SU-DHL-6 (cell line): ENCODE measurements around the gene ERMP1.

Experiments used
- H2AFZ ChIP-seq: fragments of 200-600 bp; sonication (generic); 2 replicates; pipeline ENCODE4 v1.6.1; 2014; ENCODE audit warnings: low read depth, mild to moderate bottlenecking, moderate library complexity, mixed read lengths, antibody characterized with exemption, low read length; ENCODE audit not compliant: severe bottlenecking
- H3F3A ChIP-seq: fragments of 200-600 bp; shearing (Covaris generic); 2 replicates; pipeline ENCODE4 v1.6.0; 2016; ENCODE audit warnings: antibody characterized with exemption, mild to moderate bottlenecking; ENCODE audit not compliant: insufficient read depth
- H3K27ac ChIP-seq: fragments of 200-600 bp; sonication (generic); 2 replicates; pipeline ENCODE4 v1.5.1; 2016; ENCODE audit warnings: low read depth, mild to moderate bottlenecking, low read length, moderate library complexity, mixed read lengths
- H3K27me3 ChIP-seq: fragments of 200-600 bp; sonication (generic), shearing (Covaris generic); 2 replicates; pipeline ENCODE4 v1.6.0; 2014; ENCODE audit warnings: mild to moderate bottlenecking, low read length
- H3K36me3 ChIP-seq: fragments of 200-600 bp; sonication (generic); 2 replicates; pipeline ENCODE4 v1.6.1; 2014; ENCODE audit warnings: mild to moderate bottlenecking, low read length, mixed read lengths
- H3K4me2 ChIP-seq: fragments of 300-600, 200-600 bp; shearing (Covaris generic), sonication (generic); 2 replicates; pipeline ENCODE4 v1.6.0; 2014; ENCODE audit warnings: low read length, low read depth, mild to moderate bottlenecking; ENCODE audit not compliant: poor library complexity, severe bottlenecking
- H3K4me3 ChIP-seq: fragments of 200-600 bp; sonication (generic); 2 replicates; pipeline ENCODE4 v1.5.1; 2014; ENCODE audit warnings: antibody characterized with exemption, low read length, mild to moderate bottlenecking, mixed read lengths; ENCODE audit not compliant: insufficient read depth, poor library complexity, severe bottlenecking
- H3K79me2 ChIP-seq: fragments of 200-600 bp; sonication (generic); 2 replicates; pipeline ENCODE4 v1.6.1; 2014; ENCODE audit warnings: mild to moderate bottlenecking, low read length, moderate library complexity; ENCODE audit not compliant: insufficient read depth
- H3K9ac ChIP-seq: fragments of 200-600 bp; sonication (generic); 2 replicates; pipeline ENCODE4 v1.7.0; 2014; ENCODE audit warnings: mild to moderate bottlenecking, low read length
- H3K9me2 ChIP-seq: fragments of 200-600 bp; sonication (generic); replicated peaks from 2 replicates; pipeline ENCODE4 v1.6.1; 2014; ENCODE audit warnings: low read length; ENCODE audit not compliant: insufficient read depth
- H3K9me3 ChIP-seq: fragments of 200-600 bp; sonication (generic); 2 replicates; pipeline ENCODE4 v1.6.1; 2014; ENCODE audit warnings: low read length, mixed read lengths; ENCODE audit not compliant: insufficient read depth
- H4K20me1 ChIP-seq: fragments of 200-600 bp; sonication (generic); 2 replicates; pipeline ENCODE4 v1.6.1; 2014; ENCODE audit warnings: low read depth, mild to moderate bottlenecking, antibody characterized with exemption, low read length, moderate library complexity, mixed read lengths
- CTCF ChIP-seq: fragments of 200-600 bp; sonication (generic); IDR thresholded peaks from one replicate; pipeline ENCODE4 v1.5.1; 2017; ENCODE audit warnings: antibody characterized with exemption, mild to moderate bottlenecking, low read length, moderate library complexity; ENCODE audit not compliant: insufficient read depth, poor library complexity, severe bottlenecking
- EZH2phosphoT487 ChIP-seq: fragments of 200-600 bp; sonication (generic), shearing (Covaris generic); conservative IDR thresholded peaks from 2 replicates; pipeline ENCODE4 v1.6.1; 2018; ENCODE audit warnings: mild to moderate bottlenecking, antibody characterized with exemption, low read length, moderate library complexity, mixed read lengths

Gene ERMP1

GRCh38 chr9:5876711-5877110 is 43.8 kb upstream of the ERMP1 start:
- no peak overlapping the region for H2AFZ ChIP-seq
- no peaks in the 10 kb centered on the region for H3K36me3 ChIP-seq
- no peak overlapping the region for H3K4me3 ChIP-seq
- H3K79me2 ChIP-seq, result no peaks in the 10 kb centered on the region
- no peak overlapping the region for H3K9ac ChIP-seq
- H3K9me2 ChIP-seq, result no peaks in the 10 kb centered on the region
- no peaks in the 10 kb centered on the region for H4K20me1 ChIP-seq
- H3K27me3 ChIP-seq, result no peaks in the 10 kb centered on the region
- no peak for TF ChIP-seq CTCF
- TF ChIP-seq EZH2phosphoT487, result no peak
- no peaks in the 10 kb centered on the region for H3F3A ChIP-seq
- no peaks in the 10 kb centered on the region for H3K9me3 ChIP-seq
- no peak overlapping the region for H3K4me2 ChIP-seq
- H3K27ac ChIP-seq, result no peak overlapping the region

DNA sequence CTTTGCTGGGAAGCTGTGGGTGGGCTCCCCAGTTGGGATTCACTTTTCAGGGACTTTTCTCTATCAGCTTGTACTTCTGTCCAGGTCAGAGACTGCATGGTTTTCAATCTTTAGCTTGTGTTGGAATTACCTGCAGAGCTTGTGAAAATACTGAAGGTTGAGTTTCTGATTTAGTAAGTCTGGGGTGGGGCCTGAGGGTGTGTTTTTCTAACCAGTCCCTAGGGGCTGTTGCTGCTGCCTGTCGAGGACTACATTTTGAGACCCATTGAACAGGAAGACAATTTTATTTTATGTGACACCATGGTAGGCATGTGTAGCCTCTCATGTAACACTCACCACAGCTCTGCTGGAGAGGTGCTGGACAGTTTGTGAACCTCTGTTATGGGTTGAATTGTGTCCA is 43.1 kb upstream of the ERMP1 start:
- Histone ChIP-seq H3K27ac (no peak overlapping the region), H3K27me3 (no peaks in the 10 kb centered on the region), H2AFZ (no peak overlapping the region), H3F3A (no peaks in the 10 kb centered on the region), H3K4me3 (no peak overlapping the region), H3K4me2 (no peak overlapping the region), H3K9ac (no peak overlapping the region), H3K9me2 (no peaks in the 10 kb centered on the region), H3K9me3 (no peaks in the 10 kb centered on the region), H3K79me2 (no peaks in the 10 kb centered on the region), H3K36me3 (no peaks in the 10 kb centered on the region), H4K20me1 (no peaks in the 10 kb centered on the region)
- TF ChIP-seq EZH2phosphoT487 (no peak), CTCF (no peak)

GRCh38 chr9:5874048-5874447 is 41.1 kb upstream of the ERMP1 start:
- Histone ChIP-seq H3K4me3 (no peak overlapping the region), H2AFZ (no peak overlapping the region), H3K36me3 (no peaks in the 10 kb centered on the region), H3K4me2 (no peak overlapping the region), H3K79me2 (no peaks in the 10 kb centered on the region), H3K9me2 (no peaks in the 10 kb centered on the region), H3K9me3 (no peaks in the 10 kb centered on the region), H3K27me3 (no peaks in the 10 kb centered on the region), H3K27ac (no peak overlapping the region), H3K9ac (no peak overlapping the region), H4K20me1 (no peaks in the 10 kb centered on the region), H3F3A (no peaks in the 10 kb centered on the region)
- TF ChIP-seq CTCF, result no peak
- no peak for TF ChIP-seq EZH2phosphoT487

DNA sequence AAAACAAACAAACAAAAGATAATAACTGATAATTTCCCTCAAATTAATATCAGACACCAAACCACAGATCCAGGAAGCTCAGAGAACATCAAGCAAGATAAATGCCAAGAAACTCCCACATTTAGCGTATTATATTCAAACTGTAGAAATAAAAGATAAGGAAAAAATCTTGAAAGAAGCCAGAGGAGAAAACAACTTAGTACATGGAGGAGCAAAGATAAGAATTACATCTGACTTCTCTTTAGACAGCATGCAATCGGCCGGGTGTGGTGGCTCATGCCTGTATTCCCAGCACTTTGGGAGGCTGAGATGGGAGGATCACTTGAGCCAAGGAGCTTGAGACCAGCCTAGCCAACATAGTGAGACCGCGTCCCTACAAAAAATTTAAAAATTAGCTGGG is 40.5 kb upstream of the ERMP1 start:
- Histone ChIP-seq H3K9me2 (no peaks in the 10 kb centered on the region), H4K20me1 (no peaks in the 10 kb centered on the region), H3K27me3 (no peaks in the 10 kb centered on the region), H3K4me2 (no peak overlapping the region), H3K27ac (no peak overlapping the region), H3K9ac (no peak overlapping the region), H3K4me3 (no peak overlapping the region), H3K79me2 (no peaks in the 10 kb centered on the region), H3F3A (no peaks in the 10 kb centered on the region), H3K9me3 (no peaks in the 10 kb centered on the region), H3K36me3 (no peaks in the 10 kb centered on the region), H2AFZ (no peak overlapping the region)
- TF ChIP-seq CTCF, result no peak
- TF ChIP-seq EZH2phosphoT487, result no peak
